Measurements from ENCODE around the gene TBK1.

Gene TBK1

DNA sequence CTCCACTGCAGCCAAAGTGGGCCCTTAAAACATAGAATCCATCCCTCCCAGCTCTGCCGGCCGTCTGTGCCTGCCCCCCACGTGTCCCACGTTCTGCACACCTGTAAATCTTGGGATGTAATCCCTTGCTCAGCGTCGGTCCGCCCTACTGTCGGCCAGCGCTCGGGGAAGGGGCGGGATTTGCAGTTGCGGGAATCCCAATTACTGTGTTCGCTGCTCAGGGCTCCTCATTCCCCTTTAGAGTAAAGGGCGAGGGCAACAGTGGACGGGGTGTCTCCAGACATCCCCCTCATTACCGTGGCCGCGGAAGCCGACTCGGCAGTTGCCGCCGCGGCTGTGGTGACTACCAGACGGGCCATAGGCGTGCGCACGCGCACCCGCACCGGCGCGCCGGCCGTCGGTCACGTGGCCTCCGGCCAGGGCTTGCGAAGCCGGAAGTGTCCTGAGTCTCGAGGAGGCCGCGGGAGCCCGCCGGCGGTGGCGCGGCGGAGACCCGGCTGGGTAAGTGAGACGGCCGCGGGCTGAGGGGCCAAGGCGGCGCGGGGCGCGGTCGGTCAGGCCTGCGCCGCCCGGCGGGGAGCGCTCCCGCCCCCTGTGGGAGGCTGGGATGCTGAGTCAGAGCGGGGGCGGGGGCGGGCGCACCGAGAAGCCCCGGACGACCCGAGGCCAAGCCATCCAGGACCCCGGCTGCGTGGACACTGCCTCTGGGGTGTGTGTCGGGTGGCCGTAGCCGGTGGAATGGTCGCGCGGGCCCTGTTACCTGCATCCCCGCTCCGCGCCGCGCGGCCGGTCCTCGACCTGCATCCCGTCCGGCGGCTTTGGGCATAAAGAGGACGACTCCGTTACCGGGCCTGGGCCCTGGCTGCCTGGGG lies at the start of gene TBK1:
TBK1 (plus strand) TSS at position 434 of the 872 bp plus-strand sequence. CDS start 3,751 bp downstream, outside the sequence.
- peak; percentile 84 for DNase-seq (ENCODE audit: low read depth)

DNA sequence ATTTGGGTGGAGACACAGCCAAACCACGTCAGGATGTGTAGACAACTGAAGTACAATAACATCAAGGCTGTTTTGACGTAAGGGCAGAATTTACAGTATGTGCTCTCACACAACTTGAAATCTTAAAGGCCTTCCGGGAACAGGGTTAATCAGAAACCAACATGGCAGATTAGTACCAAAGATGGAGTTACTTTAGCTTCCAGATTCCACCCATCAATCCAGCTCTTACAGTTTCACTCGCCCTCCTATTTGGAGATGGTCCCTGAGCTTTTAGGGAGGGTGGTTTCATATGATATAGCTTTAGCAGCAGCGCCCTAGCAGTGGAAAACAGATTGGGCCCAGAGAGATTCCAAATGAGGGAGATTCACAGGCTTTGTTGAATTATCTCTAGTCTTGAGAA lies 49.7 kb upstream of the TBK1 start:
- DNase-seq (ENCODE audit: low read depth), result no peak

DNA sequence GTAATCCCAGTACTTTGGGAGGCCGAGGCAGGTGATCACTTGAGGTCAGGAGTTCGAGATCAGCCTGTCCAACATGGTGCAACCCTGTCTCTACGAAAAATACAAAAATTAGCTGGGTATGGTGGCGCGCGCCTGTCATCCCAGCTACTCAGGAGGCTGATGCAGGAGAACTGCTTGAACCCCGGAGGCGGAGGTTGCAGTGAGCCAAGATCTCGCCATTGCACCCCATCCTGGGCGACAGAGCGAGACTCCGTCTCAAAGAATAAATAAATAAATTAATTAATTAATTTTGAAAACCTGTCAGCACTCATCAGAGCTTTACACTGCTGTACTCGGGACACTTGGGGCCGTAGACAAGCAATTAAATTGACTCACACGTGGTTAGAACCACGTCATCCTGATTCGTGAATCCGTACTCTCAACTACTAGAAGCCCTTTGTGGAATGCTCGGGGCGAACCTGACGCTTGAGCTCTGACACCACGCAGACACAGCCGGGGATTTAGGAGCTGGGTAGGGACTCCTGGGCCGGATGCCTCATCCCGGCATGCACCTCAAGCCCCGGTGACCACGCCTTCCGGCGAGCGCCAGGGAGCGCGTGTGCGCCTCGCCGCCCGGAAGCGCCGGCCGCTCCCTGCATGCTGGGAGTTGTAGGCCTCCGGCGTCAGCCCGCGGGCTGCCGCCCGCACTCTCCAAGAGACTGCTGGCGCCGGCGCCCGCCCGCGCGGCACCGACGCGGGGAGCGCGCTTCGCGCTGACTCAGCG lies 48.0 kb upstream of the TBK1 start, which contains the start of gene XPOT:
XPOT (plus strand) TSS at position 686 of the 763 bp plus-strand sequence. CDS start 5,644 bp downstream, outside the sequence.
- peak; percentile 99 for DNase-seq (ENCODE audit: low read depth)

DNA sequence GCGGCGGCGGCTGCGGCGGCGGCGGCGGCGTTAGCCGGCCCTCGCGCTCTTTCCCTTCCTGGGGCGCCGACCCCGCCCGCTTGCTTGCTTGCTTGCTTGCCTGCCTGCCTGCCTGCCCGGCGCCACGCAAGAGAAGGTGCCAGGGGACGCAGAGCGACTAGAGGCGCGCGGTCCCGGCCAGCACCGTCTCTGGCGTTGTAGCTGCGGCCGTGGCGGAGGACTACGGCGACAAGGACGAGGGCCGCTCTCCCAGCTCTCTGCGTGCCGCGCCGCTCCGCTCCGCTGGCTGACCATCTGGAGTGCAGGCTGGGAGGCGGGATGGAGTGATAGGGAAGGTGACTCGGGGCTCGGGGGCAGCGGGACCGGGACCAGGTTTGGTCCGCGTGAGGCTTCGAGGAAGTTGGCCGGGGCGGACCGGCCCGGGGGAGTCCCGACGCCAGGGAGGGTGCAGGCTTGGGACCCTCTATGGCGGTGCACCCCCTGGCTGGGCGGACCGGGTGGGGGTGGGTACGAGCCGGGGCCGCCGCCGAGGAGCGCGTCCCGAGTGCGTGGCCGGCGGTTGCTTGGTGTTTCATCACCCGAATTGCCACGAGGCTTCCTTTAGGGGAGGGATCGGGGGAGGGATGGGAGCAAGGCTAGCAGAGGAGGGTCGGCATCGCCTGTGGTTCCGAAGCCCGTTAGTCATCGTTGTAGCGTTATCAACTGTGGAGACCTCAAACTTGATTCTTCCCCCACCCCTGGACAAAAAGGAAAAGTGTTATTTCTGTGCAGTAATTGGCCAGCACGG lies 47.3 kb upstream of the TBK1 start:
- peak; percentile 81 for DNase-seq (ENCODE audit: low read depth)

GRCh38 chr12:64407342-64408223 lies 44.3 kb upstream of the TBK1 start:
- no peak for DNase-seq (ENCODE audit: low read depth)

DNA sequence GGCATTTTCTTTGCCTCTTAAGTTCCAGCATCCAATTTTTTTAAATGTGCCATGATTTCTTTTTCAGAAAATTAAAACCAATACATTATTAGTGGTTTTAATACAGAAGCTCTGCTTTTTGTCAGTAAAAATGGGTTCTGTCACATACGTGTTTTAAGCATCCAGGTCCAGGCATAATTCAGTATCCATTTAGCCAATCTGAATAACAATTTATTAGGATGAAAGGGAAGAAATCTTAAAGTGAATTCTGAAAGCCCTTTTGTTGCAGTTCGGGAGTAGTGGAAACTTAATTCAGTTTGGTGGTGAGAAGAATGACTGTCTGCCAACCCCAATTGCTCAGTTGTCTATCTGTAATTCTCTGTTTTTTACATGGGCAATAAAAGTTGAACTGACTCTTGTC lies 40.5 kb upstream of the TBK1 start:
- no peak for DNase-seq (ENCODE audit: low read depth)

DNA sequence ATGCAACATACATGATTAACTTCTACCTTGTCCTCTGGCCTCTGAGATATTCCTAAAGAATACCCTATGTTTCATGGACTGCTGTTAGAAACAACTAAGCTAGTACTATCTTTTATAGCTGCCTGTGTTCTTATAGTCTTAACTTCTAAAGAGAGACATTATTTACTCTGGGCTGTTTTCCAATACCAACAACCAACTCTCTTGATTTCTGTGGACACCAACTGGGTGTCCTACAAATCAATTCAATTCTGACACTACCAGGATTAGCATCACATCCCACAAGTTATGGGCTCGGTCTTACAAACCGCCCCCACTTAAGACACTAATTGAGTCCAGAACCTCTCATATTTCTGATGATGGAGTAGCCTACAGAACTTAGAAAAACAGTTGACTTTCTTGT lies 39.5 kb upstream of the TBK1 start:
- DNase-seq (ENCODE audit: low read depth), result no peak

GRCh38 chr12:64413884-64414283 lies 38.0 kb upstream of the TBK1 start:
- DNase-seq (ENCODE audit: low read depth), result no peak

- DNase-seq (ENCODE audit: low read depth), result no peak
Measured at GRCh38 chr12:64418209-64418608, 33.7 kb upstream of the TBK1 start.

DNA sequence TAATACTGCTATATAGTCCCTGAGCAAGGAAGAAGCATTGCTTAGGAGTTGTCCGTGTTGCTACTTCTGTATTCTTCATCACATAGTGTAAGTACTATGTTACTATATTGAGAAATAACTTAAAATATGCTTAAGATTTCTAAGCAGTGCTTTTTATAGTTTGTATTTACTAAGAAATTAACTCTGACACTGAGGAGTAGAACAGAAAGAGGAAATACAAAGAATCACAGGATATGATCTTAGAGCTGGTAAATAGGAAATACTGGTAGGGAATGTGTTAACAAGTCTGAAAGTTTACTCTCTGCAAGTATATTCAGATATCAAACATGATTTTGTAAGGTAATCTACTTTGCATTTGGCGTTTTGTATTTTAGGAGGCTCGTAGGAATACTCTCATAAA lies 32.2 kb upstream of the TBK1 start:
- no peak for DNase-seq (ENCODE audit: low read depth)

DNA sequence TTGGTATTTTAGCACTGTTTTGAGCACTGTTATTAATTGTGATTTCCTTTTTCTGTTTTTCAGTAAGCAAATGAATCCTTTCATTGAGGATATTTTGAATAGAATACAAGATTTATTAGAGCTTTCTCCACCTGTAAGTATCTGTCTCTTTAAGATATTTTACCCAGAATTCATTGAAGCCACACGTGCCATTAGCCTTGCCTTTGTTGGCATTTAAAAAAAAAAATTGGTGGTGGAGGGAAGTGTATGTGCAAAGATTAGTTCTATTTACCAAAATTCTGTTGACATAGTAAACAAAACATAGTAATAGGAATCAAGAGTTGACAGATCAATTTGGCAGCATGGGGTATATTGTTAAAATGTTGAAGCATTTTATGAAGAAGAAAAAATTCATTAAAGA lies 23.9 kb upstream of the TBK1 start:
- DNase-seq (ENCODE audit: low read depth), result no peak

GRCh38 chr12:64428956-64429355 lies 23.0 kb upstream of the TBK1 start:
- no peak for DNase-seq (ENCODE audit: low read depth)

DNA sequence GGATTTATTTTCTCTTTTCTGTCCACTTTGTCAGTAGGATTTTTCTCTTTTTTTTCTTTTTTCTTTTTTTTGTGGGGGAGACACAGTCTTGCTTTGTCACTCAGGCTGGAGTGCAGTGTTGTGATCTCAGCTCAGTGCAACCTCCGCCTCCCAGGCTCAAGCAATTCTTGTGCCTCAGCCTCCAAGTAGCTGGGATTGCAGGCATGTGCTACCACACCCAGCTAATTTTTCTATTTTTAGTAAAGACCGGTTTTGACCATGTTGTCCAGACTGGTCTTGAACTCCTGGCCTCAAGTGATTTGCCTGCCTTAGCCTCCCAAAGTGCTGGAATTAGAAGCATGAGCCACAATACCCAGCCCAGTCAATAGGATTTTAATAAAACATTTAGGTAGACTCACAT lies 21.0 kb upstream of the TBK1 start:
- DNase-seq (ENCODE audit: low read depth), result no peak

DNA sequence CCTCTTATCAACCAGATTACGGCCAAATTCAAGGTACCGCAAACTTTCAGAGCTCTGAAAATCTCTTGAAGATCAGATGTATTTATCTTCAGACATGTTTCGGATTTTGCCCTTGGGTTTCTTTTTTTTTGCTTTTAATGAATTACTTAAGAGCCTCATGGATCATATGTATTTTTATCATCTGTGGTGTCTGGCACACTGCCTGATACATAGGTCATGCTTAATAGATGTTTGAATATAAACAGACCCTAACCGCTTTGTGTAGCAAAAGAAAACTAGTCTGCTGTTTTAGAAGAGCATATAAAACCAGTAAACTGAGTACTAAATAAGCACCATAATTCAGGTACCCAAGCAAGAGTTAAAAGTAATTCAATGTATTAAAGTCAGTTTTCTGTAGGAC lies 20.1 kb upstream of the TBK1 start:
- DNase-seq (ENCODE audit: low read depth), result peak; percentile 40

- no peak for DNase-seq (ENCODE audit: low read depth)
Measured at GRCh38 chr12:64433915-64434314, 18.0 kb upstream of the TBK1 start.

GRCh38 chr12:64440100-64440499 lies 11.8 kb upstream of the TBK1 start:
- DNase-seq (ENCODE audit: low read depth), result no peak

DNA sequence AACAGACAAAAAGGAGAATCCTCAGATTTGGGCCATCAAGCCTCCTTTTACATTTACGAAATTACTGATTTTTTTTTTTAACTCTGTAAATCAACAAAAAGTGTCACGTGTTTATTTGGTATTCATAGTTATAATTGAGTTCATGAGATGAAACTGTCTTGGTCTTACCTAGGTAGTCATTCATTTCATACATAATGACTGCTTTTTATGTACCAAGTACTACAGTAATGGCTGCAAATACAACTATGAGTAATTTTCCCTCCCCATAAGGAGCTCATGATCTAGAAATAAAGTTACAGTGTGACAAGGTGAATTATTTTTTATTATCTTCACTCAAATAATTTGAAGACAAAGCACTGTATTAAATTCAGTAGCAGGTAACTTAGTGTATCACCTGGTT lies 6.4 kb upstream of the TBK1 start:
- no peak for DNase-seq (ENCODE audit: low read depth)

DNA sequence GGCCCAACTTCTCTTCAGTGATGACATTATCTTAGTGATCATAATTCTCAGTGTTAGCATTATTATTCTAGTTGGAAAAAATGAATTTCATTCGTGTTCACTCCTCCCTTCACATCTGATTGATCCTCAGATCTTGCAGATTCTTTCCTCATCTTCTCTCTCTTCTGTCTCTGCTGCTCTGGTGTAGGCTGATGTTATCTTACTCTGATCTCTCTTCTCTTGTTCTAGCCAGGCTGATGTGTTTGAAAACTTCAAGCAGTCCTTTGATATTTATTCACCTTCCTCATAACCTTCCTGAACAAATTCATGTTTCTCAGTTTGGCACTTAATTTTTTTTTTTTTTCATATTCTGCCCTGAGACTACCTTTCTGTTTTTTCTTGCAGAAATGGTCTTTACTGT lies 5.6 kb upstream of the TBK1 start:
- DNase-seq (ENCODE audit: low read depth), result no peak

GRCh38 chr12:64450057-64450640 lies 1.8 kb upstream of the TBK1 start:
- no peak for DNase-seq (ENCODE audit: low read depth)

GRCh38 chr12:64450711-64451486 lies 1.0 kb upstream of the TBK1 start:
- peak; percentile 29 for DNase-seq (ENCODE audit: low read depth)

All from iris pigment epithelial cell (primary cell).